ENCODE measurements around the gene HACE1.

HACE1 gene

GRCh38 chr6:104716858-104717257 lies 142.9 kb downstream of the HACE1 start:
- Mint-ChIP-seq H3K36me3 (peaks cover 1% of the 10 kb centered on the region), H3K27ac (no peak overlapping the region), H3K27me3 (no peaks in the 10 kb centered on the region)

DNA sequence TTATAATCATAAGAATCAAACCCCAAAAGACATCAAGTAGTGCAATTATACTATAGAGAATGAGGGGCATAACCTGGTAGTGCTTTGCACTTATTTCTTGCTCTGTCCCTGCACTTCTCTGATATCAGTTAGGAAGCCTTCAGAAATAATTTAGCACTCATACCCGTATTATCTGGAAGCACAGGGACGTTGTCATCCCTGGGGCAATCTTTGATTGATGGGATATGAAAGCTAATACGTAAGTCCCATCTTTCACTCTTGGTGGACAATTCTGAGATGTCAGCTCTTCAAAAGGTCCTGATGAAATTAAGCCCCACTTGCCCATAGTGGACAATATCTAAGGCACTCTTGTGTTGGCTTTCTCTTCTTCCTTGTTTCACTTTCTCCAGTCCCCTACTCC lies 144.9 kb downstream of the HACE1 start:
- H3K27me3 Mint-ChIP-seq: no peaks in the 10 kb centered on the region
- H3K27ac Mint-ChIP-seq: no peak overlapping the region
- H3K4me3 Mint-ChIP-seq: no peak overlapping the region
- no peaks in the 10 kb centered on the region for H3K4me1 Mint-ChIP-seq
- no peaks in the 10 kb centered on the region for H3K9me3 Mint-ChIP-seq
- H3K36me3 Mint-ChIP-seq: no peaks in the 10 kb centered on the region

More at GRCh38 chr6:104716858-104717257, 142.9 kb downstream of the HACE1 start:
- H3K9me3 Mint-ChIP-seq: no peaks in the 10 kb centered on the region
- no peak overlapping the region for H3K4me3 Mint-ChIP-seq
- no peaks in the 10 kb centered on the region for H3K4me1 Mint-ChIP-seq

GRCh38 chr6:104713982-104714381 lies 145.7 kb downstream of the HACE1 start:
- H3K27ac Mint-ChIP-seq: no peak overlapping the region
- H3K9me3 Mint-ChIP-seq: no peaks in the 10 kb centered on the region
- H3K4me3 Mint-ChIP-seq: no peak overlapping the region
- no peaks in the 10 kb centered on the region for H3K4me1 Mint-ChIP-seq
- no peaks in the 10 kb centered on the region for H3K27me3 Mint-ChIP-seq
- no peaks in the 10 kb centered on the region for H3K36me3 Mint-ChIP-seq

DNA sequence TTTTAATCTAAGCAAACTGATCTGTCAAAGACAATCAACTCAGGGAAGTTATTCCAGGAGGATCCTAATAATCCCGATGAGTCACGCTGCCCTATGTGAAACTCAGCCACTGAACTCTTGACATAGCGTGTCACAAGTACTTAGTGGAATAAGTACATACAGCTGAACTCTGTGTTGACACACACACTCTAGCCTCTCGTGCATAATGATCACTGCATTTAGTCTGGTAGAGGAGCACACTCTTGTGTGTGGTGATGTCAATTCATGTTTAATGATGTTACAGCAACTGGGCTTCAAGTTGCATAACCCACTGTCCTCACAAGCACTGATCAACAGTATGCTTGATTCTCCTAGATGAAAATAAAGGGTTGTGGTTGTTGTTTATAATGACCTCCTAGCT lies 148.3 kb downstream of the HACE1 start:
- Mint-ChIP-seq H3K36me3 (no peaks in the 10 kb centered on the region), H3K4me1 (peaks cover 6% of the 10 kb centered on the region), H3K27ac (no peak overlapping the region), H3K4me3 (no peak overlapping the region), H3K9me3 (no peaks in the 10 kb centered on the region), H3K27me3 (no peaks in the 10 kb centered on the region)

DNA sequence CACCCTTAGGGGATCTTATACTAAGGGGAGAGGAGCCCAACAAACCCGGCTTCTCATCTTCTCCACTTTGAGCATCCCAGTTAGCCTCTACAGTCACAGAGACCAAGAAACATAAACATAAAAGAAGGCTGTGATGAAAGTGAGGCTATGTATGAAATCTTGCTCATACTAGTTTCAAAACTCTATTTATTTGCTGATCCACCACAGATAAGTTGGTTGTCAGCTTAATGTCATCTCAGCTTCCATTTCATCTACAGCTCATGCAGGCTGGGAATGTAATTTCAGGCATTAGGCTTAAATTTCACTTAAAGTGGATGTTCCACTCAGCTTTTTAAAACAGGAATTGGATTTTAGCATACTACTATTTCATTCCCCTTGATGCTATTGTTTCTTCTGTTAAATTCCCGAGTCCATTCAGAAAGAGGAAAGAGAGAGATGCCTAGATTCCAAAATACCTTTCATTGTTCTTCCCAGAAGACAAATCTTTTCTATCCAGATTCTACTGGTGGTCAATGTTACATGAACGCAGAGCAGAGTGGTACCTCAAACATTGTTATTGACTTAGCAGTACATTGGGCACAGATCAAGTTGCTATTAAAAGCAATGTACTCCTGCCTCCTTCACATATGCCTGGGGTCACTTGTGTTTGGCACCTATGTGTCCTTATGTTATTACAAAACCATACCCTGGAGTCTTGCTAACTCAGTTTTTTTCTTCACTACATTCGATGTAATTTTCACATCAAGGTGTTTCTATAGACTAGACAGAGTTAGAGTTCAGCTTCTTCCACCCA lies 149.0 kb downstream of the HACE1 start:
- Mint-ChIP-seq H3K9me3 (no peaks in the 10 kb centered on the region), H3K27ac (no peak overlapping the region), H3K4me3 (no peak overlapping the region), H3K27me3 (no peaks in the 10 kb centered on the region), H3K36me3 (no peaks in the 10 kb centered on the region), H3K4me1 (peaks cover 12% of the 10 kb centered on the region)

DNA sequence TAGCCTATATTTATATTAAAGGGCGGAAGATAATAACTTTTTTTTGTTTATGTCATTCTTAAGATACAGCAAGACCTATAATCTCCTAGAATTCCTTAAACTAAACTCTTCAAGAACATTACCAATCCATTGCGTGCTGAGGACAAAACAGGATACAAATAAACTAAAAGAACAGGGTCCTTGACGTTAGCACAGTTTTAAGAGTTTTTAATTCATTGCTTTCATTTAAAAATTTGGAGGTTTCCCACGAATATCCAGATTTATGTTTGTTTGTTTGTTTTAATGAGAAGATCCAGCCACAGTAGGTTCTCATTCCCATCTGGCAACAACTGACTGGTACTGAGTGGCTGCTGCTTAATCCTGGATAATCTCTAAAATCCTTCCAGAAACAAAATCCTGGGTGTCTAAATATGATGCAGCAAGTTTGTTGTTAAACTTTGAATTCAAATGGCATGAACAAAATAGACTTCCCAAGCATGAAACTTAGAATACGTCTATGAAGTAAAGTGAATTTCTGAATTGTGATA lies 153.7 kb downstream of the HACE1 start:
- peak overlapping the region; percentile 27 for H3K4me3 Mint-ChIP-seq
- H3K4me1 Mint-ChIP-seq: peaks cover 46% of the 10 kb centered on the region
- H3K36me3 Mint-ChIP-seq: no peaks in the 10 kb centered on the region
- no peak overlapping the region for H3K27ac Mint-ChIP-seq
- H3K9me3 Mint-ChIP-seq: no peaks in the 10 kb centered on the region
- no peaks in the 10 kb centered on the region for H3K27me3 Mint-ChIP-seq

GRCh38 chr6:104705095-104705707 lies 154.5 kb downstream of the HACE1 start:
- H3K27me3 Mint-ChIP-seq: no peaks in the 10 kb centered on the region
- H3K27ac Mint-ChIP-seq: peak overlapping the region; percentile 57
- H3K4me3 Mint-ChIP-seq: peak overlapping the region; percentile 79
- H3K36me3 Mint-ChIP-seq: no peaks in the 10 kb centered on the region
- H3K4me1 Mint-ChIP-seq: peaks cover 46% of the 10 kb centered on the region
- H3K9me3 Mint-ChIP-seq: no peaks in the 10 kb centered on the region

DNA sequence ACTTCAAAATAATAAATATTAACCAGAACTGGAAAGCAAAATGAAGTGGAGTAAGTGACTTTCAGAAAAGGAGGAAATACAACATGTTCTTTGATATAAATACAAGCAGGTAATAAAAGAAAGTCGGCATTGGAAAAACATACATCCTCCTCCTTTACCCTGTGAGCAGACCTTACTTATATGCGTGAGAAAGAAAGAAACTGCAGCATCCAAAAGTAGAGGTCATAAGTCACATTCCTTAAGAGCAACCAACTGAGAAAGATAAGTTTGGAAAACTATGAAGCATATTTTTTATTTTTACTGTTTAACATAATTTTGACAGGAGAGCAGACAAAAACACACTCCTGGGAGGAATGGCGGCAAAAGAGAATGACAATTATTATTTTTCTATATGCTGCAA lies 155.5 kb downstream of the HACE1 start:
- Mint-ChIP-seq H3K27me3 (no peaks in the 10 kb centered on the region), H3K4me3 (no peak overlapping the region), H3K4me1 (peaks cover 46% of the 10 kb centered on the region), H3K36me3 (no peaks in the 10 kb centered on the region), H3K9me3 (no peaks in the 10 kb centered on the region), H3K27ac (no peak overlapping the region)

- Mint-ChIP-seq H3K27ac (no peak overlapping the region), H3K4me3 (no peak overlapping the region), H3K27me3 (no peaks in the 10 kb centered on the region), H3K36me3 (no peaks in the 10 kb centered on the region), H3K9me3 (no peaks in the 10 kb centered on the region), H3K4me1 (peaks cover 52% of the 10 kb centered on the region)
Observed at GRCh38 chr6:104702126-104702841, 157.4 kb downstream of the HACE1 start.

GRCh38 chr6:104700371-104701185 lies 159.1 kb downstream of the HACE1 start:
- H3K27ac Mint-ChIP-seq: no peak overlapping the region
- peaks cover 2% of the 10 kb centered on the region for H3K27me3 Mint-ChIP-seq
- no peaks in the 10 kb centered on the region for H3K36me3 Mint-ChIP-seq
- peaks cover 43% of the 10 kb centered on the region for H3K4me1 Mint-ChIP-seq
- H3K4me3 Mint-ChIP-seq: no peak overlapping the region
- no peaks in the 10 kb centered on the region for H3K9me3 Mint-ChIP-seq

DNA sequence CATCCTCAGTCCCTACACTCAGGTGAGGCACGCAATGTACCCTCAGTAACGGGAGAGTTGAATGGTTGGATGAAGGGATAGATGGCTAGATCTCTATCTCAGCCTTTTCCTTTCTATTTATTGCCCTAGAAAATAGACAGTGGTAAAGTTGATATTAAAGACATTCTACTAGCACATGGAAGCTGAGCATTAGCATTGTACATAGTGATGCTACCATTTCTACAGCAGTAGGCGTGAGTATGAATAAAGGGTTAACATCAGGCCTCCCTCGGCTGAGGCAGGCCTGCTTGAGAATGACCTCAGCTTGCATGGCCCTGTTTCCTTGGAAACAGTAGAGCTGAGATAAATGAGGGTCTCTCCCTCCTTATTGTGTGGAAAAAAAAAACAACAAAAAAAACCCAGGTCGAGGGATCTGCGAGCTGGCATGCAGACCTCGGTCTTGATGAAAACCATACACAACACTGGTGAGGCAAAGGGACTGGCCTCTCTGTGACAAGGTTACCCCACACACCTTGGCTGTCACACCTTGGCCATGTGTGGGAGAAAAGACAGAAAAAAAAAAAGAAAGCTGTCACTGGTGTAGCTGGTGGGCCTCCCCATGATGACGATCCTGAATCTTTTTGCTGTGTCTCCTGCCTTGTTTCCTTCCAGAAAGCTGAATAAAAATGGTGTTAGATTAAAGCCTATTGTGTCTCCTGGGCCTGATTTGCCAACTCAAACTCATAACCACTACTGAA lies 160.0 kb downstream of the HACE1 start:
- Mint-ChIP-seq H3K27me3 (peaks cover 2% of the 10 kb centered on the region), H3K4me3 (no peak overlapping the region), H3K4me1 (peaks cover 35% of the 10 kb centered on the region), H3K27ac (no peak overlapping the region), H3K36me3 (no peaks in the 10 kb centered on the region), H3K9me3 (no peaks in the 10 kb centered on the region)

DNA sequence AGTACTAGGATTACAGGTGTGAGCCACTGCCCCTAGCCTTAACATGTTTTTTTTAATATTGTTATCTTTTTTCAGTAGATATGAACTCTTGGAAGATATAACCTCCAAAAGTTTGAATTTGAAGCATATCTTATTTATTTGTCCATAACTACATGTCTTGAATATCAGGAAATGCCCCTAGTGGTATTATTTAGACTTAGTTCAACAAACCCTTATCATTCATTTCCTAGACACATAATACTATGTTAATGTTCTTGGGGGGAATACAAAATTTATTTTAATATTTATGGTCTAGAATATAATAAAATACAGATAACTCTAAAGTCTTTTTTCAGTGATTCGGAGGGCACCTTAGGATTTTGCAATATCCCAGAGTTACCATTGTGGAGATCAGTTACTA lies 160.7 kb downstream of the HACE1 start:
- Mint-ChIP-seq H3K9me3 (no peaks in the 10 kb centered on the region), H3K36me3 (no peaks in the 10 kb centered on the region), H3K27ac (no peak overlapping the region), H3K4me3 (no peak overlapping the region), H3K27me3 (peaks cover 2% of the 10 kb centered on the region), H3K4me1 (peaks cover 30% of the 10 kb centered on the region)

DNA sequence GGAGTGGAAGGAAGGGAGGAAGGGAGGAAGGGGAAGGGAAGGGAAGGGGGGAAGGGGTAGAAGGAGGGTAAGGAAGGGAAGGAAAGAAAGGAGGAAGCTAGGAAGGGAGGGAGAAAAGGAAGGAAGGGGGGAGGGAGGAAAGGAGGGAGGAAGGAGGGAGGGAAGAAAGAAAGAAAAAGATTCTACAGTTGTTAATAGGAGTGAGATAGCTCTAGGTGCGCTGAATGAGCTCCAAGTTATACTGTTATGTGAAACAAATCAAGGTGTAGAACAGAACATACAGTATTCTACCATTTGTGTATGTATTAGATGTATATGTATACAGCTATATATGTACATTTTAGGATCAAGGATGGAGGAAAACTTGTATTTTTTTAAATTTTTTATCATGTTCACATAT lies 167.7 kb downstream of the HACE1 start:
- H3K36me3 Mint-ChIP-seq: no peaks in the 10 kb centered on the region
- H3K9me3 Mint-ChIP-seq: peaks cover 4% of the 10 kb centered on the region
- H3K4me3 Mint-ChIP-seq: no peak overlapping the region
- peaks cover 2% of the 10 kb centered on the region for H3K27me3 Mint-ChIP-seq
- H3K4me1 Mint-ChIP-seq: peaks cover 12% of the 10 kb centered on the region
- no peak overlapping the region for H3K27ac Mint-ChIP-seq

GRCh38 chr6:104689551-104690205 lies 170.0 kb downstream of the HACE1 start:
- Mint-ChIP-seq H3K4me3 (no peak overlapping the region), H3K27ac (no peak overlapping the region), H3K27me3 (no peaks in the 10 kb centered on the region), H3K36me3 (no peaks in the 10 kb centered on the region), H3K9me3 (peaks cover 4% of the 10 kb centered on the region), H3K4me1 (peaks cover 9% of the 10 kb centered on the region)

Measured in activated naive CD4-positive, alpha-beta T cell treated with anti-CD3 and anti-CD28 coated beads, Interleukin-2, amount 50 U/mL, for 24 hours (primary cell).